Activated CD4-positive, CD25-positive, alpha-beta regulatory T cell treated with anti-CD3 and anti-CD28 coated beads, Interleukin-2, amount 50 U/mL, for 72 hours (primary cell): ENCODE results near the gene RAB40B.
"Not testable (repeated sequence)": the region's sequence is repeated elsewhere in the genome, so short reads cannot be mapped to it uniquely, and the experiment has no call there.

ENCODE experiments used
- DNase-seq: peaks from one replicate; pipeline ENCODE4 v3.0.0; 2021

Gene RAB40B, protein sequence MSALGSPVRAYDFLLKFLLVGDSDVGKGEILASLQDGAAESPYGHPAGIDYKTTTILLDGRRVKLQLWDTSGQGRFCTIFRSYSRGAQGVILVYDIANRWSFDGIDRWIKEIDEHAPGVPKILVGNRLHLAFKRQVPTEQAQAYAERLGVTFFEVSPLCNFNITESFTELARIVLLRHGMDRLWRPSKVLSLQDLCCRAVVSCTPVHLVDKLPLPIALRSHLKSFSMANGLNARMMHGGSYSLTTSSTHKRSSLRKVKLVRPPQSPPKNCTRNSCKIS

DNA sequence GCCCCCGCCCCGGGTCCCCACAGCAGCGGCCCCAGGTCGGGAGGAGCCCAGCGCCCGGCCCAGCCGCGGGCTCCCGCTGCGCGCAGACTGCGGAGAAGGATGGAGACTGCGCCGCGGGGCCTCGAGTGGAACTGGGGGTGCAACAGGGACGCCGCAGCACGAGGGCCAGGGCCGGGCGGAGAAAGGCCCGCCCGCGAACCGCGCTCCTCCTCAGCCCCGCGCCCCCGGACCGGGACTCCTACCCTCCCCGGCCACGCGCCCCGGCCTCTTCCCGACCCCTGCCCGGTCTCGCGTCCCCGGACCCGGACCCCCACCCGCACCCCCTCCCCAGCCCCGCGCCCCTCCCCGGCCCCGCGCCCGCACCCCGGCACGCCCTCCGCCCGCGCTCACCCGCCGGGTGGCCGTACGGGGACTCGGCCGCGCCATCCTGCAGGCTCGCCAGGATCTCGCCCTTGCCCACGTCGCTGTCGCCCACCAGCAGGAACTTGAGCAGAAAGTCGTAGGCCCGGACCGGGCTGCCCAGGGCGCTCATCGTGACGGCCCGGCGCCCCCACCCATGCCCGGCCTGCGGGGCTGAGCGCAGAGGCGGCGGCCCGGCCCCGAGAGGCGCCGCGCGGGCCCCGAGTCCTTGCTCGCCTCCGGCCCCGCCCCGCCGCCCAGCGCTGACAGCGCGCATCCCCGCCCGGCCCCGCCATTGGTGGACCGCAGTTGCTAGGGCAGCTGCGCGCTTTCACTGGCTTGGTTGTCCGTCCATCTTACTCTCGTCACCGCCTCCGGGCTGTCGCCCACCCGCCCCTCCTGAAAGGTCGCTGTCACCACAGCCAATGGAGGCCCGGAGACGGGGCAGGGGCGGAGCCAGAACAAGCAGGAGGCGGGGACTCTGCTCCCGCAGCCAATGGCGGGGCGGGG lies at the start of gene RAB40B:
RAB40B (minus strand) TSS at position 634 of the 909 bp plus-strand sequence; CDS start at position 532, 102 bp downstream.
- peak; percentile 98 for DNase-seq

DNA sequence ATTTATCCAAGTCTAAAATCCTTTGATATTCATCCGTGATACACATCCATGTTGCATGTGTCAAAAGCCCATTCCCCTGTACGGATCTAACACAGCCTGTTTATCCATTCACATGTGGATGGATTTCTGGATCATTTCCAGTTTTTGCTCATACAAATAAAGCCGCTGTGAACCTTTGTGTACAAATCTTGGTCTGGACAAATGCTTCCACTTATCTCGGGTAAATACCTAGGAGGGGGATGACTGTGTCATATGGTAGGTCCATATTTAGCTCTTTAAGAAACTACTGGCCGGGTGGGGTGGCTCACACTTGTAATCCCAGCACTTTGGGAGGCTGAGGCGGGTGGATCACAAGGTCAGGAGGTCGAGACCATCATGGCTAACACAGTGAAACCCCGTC lies 47.0 kb upstream of the RAB40B start:
- no peak for DNase-seq

DNA sequence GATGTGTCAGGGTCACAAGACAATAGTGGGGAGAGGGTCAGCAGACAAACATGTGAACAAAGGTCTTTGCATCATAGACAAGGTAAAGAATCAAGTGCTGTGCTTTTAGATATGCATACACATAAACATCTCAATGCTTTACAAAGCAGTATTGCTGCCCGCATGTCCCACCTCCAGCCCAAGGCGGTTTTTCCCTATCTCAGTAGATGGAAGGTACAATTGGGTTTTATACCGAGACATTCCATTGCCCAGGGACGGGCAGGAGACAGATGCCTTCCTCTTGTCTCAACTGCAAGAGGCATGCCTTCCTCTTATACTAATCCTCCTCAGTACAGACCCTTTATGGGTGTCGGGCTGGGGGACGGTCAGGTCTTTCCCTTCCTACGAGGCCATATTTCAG lies 46.2 kb upstream of the RAB40B start:
- DNase-seq = not testable (repeated sequence)

DNA sequence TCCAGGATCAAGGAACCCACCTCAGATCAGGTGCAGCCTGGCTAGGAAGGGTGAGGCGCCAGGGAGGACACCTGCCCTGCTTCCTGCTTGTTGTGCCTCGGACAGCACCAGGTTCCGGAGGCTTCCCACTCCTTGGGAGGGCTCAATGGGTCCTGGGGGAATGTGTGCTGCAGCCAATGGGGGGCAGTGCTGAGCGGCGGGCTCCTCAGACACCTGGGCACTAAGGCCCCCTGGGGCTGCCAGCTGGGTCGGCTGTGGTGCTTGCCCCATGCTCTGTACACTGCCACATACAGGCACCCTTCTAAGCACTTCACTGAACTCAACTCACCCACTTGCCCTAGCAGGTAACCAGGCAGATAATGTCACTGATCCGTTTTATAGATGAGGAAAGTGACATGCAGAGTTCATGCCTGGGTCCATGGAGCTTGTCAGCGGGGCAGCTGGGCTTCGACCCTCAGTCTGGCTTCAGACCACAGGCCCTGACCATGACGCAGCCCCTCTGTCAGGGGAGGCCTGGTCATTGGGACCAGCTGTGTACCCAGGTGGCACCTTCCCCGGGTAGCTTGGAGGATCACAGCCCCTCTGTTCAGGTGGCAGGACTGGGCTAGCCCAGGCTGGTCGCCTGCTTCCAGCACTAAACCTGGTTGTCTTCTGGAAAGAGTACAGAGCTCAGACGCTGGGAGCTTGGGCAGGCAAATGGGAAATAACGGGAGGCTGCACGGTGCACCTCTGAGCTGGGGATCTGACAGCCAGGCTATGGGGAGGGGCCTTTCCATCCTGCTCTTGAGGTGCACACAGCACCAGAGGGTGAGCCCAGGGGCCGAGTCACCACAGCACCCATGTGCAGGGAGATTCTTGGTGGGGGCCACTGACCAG lies 45.1 kb upstream of the RAB40B start:
- no peak for DNase-seq

DNA sequence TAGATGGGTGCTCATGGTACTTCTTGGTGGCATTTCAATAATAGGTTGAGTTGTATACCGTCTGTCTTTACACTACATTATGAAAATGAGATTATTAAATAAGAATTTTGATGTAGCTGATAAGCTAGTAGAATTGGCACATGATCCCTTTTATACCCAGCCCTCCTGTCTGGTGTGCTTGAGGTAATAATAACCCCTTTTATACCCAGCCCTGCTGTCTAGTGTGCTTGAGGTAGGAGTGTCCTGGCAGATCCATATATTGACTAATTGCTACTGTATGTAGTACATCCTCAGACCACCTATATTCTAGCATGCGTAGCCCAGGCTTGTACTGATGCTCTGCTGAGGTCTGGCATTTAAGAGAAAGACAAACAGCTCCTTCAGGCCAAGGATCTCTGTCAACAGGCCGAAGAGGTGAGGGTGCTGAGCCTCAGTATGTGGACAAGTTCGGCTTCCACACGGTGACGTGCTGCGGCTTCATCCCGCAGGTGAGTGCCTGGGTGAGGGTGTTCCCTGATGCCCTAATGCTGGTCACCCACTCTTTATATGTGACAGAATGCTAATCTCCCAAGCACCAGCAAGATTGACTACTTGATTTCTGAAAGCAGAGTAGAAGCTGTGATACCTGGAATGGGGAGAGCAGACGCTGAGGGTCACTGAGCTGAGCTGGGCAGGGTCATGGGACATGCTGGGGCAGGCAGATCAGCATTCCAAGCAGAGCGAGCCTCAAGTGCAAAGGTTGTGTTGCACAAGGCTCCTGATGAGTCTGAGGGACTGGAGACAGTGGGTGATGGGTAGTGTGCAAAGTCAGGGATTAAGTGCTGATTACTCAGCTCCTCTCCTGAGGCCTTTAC lies 42.6 kb upstream of the RAB40B start:
- no peak for DNase-seq

DNA sequence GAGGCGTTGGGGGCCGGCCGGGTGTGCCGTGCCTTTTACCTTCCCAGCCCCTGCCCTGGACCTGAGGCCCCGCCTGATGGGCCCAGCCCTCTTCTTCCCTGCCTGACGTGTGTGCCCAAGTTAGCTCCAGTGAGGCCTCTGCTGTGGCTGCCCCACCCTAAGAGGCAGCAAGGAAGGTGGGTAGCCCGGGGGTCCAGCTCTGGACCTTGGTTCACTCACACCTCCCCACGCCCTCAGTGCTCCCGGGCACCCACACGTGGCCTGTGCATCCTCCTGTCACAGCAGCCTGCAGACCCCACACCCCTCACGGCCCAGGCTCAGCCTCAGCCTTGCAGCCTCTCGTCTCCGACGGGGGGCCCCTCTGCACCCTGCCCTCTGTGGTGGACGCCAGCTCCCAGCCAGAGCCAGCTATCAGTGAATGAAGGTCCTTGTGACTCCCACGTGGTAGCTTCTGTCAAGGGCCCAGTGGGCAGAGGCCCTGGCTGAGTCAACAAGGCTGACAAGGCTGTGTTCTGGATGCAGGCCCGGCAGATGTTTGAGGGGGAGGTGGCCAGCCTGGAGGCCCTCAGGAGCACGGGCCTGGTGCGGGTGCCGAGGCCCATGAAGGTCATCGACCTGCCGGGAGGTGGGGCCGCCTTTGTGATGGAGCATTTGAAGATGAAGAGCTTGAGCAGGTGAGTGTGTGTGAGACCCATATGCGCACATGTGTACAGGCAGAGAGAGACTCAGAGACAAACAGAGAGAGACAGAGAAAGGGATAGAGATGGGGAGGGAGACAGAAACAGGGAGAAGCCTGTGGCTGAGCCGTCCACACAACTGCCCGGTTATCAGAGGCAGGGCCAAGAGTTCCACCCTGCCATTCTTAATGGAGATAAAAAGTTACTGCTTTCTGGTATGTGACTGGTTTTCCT lies 39.7 kb upstream of the RAB40B start:
- DNase-seq = no peak

DNA sequence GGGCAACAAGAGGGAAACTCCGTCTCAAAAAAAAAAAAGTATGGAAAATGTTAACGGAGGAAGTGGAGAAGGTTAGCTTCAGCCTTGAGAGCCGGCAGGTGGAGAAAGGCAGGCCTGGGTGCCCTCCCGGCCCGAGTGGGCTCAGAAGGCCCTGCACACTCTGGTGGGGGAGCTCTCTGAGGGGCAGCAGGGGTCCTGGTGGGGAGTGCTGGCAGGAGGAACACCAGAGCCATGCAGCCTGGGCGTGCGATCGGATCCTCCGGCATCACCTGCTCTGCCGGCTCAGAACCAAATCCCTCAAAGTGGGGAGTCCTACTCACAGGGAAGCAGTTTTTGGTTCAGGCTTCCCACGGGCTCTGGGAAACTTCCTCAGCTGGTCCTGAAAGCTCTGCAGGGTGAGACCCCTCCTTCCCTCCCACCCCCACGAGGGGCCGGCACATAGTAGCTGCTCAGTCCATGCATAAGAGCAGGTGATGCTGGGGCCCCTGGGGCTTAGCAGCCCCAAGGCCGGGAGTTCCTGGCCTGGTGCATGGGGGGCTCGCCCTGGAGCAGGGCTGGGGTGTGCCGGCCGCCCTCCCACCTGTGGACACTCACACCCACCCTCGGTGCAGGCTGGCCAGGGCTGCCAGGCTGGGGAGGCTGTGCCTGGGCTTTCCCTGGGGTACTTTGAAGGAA lies 38.1 kb upstream of the RAB40B start:
- no peak for DNase-seq

DNA sequence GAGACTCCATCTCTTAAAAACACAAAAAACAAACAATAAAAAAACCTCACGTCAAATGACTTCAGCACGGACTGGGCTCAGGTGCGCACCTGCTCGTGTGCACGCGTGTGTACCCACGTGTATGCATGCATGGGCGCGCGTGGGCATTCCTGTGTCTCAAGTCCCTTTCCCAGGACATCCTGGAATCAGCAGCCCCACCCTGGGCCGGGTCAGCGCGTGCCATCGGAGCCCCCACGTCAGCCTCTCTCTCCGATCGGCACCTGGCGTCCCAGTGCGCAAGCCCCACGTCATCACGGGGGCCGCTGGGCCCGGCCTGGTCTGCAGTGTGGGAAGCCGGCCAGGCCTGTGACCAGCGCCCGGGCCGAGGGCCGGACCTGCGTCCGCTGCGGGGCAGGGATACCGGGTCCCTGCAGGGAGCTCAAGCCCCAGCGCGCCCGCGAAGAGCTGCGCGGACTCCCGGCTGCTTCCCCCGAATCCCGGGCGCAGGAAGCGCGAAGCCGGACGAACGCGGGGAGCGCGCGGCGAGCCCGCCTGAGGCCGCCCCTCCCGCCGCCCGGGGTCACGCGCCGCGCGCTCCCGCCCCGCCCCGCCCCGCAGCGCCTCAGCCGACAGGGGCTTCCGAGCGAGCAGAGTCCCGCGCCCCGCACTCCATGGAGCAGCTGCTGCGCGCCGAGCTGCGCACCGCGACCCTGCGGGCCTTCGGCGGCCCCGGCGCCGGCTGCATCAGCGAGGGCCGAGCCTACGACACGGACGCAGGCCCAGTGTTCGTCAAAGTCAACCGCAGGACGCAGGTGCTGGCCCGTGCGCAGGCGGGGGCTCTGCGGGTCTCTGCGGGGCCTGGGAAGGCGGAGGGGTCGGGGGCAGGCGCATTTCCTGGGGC lies 36.7 kb upstream of the RAB40B start, which contains the start of gene FN3K:
FN3K (plus strand) TSS at position 629 of the 880 bp plus-strand sequence; CDS start at position 651, 22 bp downstream.
- no peak for DNase-seq

DNA sequence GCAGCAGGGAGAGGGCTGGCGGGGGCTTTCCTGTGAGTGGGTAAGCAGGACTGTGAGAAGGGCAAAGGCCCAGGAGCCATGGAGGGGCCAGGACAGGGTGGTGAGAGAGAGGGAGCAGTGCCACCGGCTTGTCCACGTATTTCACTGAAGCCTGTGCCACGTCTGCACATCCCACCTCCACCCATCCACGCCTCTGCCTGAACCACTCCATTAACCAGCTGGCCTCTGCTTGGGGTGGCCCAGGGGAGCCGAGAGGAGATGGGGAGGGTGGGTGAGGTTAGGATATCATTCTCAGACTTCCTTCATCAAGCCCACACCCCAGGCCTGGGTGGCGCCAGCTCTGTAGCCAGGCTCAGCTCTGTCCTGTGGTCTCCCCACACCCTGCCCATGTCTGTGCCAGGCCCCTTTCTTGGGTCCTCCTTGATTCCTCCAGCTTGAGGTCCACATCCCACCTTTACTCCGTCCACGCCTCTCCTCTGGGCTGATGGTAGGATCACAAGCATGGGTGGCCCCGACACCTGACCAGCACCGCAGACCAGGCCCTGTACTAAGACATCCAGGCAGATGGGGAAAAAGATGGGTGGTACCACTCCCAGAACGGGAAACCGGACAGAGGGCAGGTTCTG lies 33.7 kb upstream of the RAB40B start:
- no peak for DNase-seq

DNA sequence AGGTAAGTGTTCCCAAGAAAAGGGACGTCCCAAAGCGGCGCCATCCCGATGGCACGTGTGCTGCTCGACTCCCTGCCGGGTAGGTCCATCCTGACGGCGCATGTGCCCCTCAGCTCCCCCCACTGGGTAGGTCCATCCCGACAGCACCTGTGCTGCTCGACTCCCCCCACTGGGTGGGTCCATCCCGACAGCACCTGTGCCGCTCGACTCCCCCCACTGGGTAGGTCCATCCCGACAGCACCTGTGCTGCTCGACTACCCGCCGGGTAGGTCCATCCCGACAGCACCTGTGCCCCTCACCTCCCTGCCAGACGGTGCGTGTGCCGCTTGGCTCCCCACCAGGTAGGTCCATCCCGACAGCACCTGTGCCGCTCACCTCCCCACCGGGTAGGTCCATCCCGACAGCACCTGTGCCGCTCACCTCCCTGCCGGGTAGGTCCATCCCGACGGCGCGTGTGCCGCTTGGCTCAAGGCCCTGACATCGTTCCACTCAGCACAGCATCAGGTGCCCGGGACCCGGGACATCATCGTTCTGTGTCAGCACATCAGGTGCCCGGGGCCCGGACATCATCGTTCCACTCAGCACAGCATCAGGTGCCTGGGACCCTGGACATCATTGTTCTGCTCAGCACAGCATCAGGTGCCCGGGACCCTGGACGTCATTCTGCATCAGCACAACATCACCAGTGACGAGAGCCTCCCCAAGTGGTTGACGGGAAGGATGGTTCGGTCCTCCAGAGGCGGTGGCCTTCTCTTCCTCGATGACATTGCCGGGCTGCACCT lies 31.2 kb upstream of the RAB40B start:
- no peak for DNase-seq

DNA sequence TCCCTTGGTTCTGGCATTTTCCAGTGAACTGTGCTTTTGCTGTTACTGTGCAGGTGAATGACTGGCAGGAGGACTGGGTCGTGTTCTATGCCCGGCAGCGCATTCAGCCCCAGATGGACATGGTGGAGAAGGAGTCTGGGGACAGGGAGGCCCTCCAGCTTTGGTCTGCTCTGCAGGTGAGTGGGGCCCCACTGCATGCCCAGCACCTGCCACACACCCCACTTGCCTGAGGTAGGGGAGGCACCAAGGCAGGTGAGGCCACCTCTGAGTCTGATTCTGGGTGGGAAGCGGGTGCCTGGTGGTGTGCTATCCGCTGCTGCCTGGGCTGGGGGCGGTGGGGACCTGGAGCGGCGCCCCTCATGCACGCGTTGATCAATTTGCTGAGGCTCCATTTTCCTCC lies 27.9 kb upstream of the RAB40B start:
- no peak for DNase-seq

DNA sequence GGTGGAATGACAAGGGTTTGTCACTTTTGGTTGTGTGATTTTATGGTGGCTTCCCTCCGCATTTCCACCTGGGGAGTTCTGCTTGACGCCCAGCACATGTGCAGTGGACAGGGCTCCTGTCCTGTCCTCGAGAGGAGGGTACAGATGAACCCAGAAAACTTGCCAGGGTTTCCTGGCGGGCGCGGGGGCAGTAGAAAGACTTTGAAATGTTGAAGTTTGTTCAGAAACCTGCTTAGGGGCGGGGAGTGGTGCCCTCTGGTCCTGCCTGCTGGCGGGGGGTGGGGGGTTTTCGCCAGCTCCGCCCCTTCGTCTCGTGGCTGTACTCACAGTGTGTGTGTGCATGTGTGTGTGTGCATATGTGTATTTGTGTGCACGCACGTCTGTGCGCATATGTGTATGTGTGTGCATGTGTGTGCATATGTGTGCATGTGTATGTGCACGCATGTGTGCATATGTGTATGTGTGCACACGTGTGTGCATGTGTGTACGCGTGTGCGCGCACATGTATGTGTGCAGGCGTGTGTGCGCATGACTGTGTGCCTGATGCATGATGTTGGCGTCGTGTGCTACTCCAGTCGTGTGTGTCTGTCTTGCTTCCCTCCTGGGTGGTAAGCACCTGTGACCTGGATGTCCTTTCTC lies 24.8 kb upstream of the RAB40B start:
- no peak for DNase-seq

DNA sequence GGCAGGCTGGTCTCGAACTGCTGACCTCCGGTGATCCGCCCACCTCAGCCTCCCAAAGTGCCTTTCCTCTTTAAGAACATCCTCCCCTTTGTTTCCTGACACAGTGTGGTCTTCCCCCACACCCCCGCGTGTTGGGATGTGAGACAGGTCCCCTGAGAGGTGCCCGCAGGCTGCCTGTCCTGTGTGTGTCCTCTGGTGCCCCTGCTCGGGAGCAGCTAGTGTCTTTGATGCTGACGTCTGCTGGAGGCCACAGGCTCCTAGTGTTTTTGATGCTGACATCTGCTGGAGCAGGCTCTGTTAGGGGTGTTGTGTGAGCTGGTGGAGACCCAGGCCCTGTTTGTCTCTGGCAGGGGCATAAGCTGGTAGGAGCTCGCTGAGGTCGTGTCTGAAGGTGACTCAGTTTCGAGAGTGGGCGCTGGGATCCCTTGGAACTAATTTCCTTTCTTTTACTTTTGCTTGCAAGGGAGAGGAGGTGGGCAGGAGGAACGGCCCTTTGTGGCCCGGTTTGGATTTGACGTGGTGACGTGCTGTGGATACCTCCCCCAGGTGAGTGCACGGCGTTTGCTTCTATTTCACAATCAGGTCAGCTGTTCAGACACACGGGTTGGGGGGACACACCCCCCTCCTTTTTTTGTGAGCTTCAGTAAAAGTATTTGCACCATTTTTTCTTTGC lies 24.0 kb upstream of the RAB40B start:
- no peak for DNase-seq

DNA sequence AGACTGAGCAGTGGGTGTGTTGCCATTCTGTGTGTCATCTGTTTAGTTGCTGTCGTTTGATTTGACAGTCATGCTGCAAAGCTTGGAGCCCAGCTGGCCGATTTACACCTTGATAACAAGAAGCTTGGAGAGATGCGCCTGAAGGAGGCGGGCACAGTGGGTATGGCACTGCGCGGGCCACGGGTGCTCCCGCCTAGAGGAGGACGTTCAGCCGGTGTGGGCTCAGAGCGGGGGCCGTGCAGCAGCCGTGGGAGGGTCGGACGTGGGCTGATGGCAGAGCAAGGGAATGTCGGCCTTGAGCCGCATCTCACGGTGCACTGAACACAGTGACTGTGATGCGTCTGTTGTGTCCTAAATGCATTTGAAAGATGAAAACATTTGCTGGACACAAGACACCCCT lies 21.7 kb upstream of the RAB40B start:
- no peak for DNase-seq

DNA sequence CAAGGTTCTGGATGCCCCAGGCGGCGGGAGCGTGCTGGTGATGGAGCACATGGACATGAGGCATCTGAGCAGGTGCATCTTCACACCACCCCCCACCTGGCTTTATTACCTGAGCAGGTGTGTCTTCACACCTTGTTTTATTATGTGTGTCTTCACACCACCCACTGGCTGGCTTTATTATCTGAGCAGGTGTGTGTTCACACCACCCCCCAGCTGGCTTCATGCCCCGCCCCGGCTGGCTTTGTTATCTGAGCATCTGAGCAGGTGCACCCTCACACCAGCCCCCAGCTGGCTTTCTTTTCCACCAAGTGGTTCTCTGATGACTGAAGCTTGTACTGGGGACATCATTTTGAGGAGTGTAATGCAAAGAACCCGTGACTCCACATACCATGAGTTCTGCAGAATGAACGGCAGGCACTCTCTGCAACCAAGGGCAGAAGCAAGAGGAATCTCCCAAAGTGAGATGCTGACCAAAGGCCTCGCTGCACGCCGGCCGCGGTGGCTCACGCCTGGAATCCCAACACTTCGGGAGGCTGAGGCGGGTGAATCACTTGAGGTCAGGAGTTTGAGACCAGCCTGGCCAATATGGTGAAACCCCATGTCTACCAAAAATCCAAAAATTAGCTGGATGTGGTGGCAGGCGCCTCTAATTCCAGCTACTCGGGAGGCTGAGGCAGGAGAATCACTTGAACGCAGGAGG lies 20.6 kb upstream of the RAB40B start:
- DNase-seq = no peak
